Mammary microvascular endothelial cell (primary cell): ENCODE measurements around the gene ADPRM. TPM values are rescaled to one million over a fixed set of nuclear protein-coding genes. Genes with fewer than 3 reads are reported as not detected.

Experiments used
- total RNA-seq: library from RNA; depleted of rRNA; stranded (reverse); fragments of >200 nt; gene quantifications from 2 replicates; pipeline ENCODE4 v1.2.3, GENCODE V29; 2015

Gene ADPRM
- 5.1 and 6.7 TPM in 2 replicates for total RNA-seq

DNA sequence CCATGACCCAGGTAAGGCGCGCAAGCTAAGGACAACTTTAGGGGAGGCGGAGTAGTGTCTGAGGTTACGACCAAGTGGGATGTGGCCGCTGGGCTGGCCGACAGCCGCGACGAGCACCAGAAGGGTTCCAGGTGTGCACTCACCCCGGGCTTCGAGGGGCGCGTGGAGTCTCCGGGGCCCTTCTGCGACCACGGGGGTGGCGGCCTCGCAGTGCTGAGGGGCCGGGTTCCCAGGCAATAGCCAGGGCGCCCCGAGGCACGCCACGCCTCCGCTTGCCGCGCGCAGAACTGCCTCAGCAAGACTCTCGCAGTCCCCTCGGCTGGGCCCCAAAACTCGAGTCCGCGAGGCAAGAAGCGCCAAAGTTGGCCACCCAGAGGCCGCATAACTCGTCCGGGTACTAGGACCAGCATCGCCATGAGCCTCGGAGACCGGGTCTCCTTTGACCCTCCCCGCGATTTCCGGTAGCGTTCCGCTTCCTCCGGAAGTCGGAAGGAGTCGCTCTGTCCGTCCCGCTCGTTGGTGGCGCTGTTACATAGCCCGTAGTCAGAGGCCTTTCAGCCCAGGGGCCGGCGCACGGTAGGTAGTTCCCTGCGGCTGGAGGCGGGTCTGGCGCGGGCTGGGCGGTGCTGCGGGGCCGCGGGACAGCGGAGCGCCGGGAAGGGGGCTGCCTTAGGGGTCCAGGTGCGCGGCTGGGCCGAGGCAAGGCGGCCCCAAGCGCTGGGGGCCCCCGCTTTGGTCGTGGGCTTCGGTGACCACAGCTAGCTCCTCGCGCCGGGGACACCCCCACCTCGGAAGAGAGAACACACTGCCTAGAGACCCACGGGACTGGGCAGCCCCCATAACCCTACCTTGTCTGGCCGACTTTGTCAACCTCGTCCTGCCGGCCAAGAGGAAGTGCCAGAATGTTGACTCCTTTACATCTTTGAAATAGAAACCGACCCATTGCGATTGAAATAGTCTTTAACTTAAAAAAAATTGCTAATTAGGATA lies at the start of gene ADPRM, which contains the start of gene SCO1:
Gene ADPRM (plus strand): TSS at position 503 of the 990 bp plus-strand sequence. CDS start 7,333 bp downstream, outside the sequence.
Gene SCO1 (minus strand): TSS at position 442 of the 990 bp plus-strand sequence. CDS start 26 bp downstream, at position 416.

DNA sequence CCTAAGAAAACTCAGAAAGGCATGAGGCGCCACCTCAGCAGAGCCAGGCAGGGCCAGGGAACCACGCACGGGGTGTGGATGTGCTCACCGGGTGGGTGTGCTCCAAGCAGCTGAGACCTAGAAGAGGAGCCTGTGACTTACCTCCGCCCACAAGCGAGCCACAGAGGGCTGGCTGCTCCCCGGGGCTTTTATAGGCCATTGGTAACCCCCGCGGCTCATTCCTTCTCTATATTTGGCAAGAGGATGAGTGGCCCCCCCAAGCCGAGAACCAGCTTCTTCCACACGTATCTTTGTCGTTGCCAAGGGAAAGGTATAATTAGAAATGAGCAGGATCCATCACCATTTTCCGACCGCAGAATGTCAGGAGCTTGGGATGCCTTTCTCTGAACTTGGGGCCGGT lies 40.2 kb upstream of the ADPRM start, which contains the start of gene MYH3:
Gene MYH3 (minus strand): TSS at position 162 of the 400 bp plus-strand sequence. CDS start 2,245 bp downstream, outside the sequence.

GRCh38 chr17:10729334-10730193 lies 32.2 kb downstream of the ADPRM start, which contains the start of gene TMEM220:
Gene TMEM220, minus strand, starts transcription at chr17:10730023. Its CDS starts 172 bp downstream, at chr17:10729851.

Other genes with a start within 250 kb of the ADPRM start
- not detected in 2 replicates for gene MYH4, start 228.0 kb upstream of the ADPRM start, total RNA-seq
- gene MYH1, start 179.1 kb upstream of the ADPRM start, total RNA-seq, result not detected in 2 replicates
- gene MYH2, start 147.9 kb upstream of the ADPRM start, total RNA-seq, result not detected in 2 replicates
- gene MYH3, start 40.3 kb upstream of the ADPRM start, total RNA-seq, result under 0.01 and 0.15 TPM in 2 replicates
- 27.7 and 30.6 TPM in 2 replicates for gene SCO1, start 61 bp upstream of the ADPRM start, total RNA-seq
- gene TMEM220, start 32.4 kb downstream of the ADPRM start, total RNA-seq, result 3.3 and 5.5 TPM in 2 replicates
- not detected in 2 replicates for gene TMEM238L, start 106.5 kb downstream of the ADPRM start, total RNA-seq
- gene PIRT, start 140.5 kb downstream of the ADPRM start, total RNA-seq, result not detected in 2 replicates